IMR-90 (cell line): ENCODE results near the gene PFKL. TPM values are rescaled to one million over a fixed set of nuclear protein-coding genes. Genes with fewer than 3 reads are reported as not detected.

Experiments
- ATAC-seq: fragments of 200-7000 bp; cut with Tn5 transposase; 2 replicates; pipeline ENCODE4 v1.9.1; 2020; ENCODE audit warnings: low read depth, mild to moderate bottlenecking, moderate library complexity
- BruUV-seq: library from RNA; stranded (reverse); fragments of 400-500 nt; replicated peaks from 2 replicates; lab custom pipeline; 2021; lab: Mats Ljungman, UMichigan
- CTCF ChIA-PET: fragments of 300-600 bp; formaldehyde crosslinking; extraction: SDS; loops from one replicate; lab custom pipeline; 2021; ENCODE audit warnings: antibody characterized with exemption; lab: Yijun Ruan, JAX
- POLR2A ChIA-PET: fragments of 300-600 bp; sonication (Branson Sonifier 250); formaldehyde crosslinking; loops from one replicate; lab custom pipeline; 2022; ENCODE audit warnings: antibody characterized with exemption; ENCODE audit not compliant: unreplicated experiment; lab: Charles Lee
- DNase-seq: peaks from one replicate; pipeline ENCODE4 v3.0.0; 2013
- H2AFZ ChIP-seq: replicated peaks from 2 replicates; pipeline ENCODE3; 2013; ENCODE audit warnings: low read length, mild to moderate bottlenecking; ENCODE audit not compliant: poor library complexity
- H2AK5ac ChIP-seq: 2 replicates; pipeline ENCODE4 v1.6.1; 2013; ENCODE audit warnings: low read depth, low read length, inconsistent platforms
- H2AK9ac ChIP-seq: replicated peaks from 2 replicates; pipeline ENCODE3; 2013; ENCODE audit warnings: mild to moderate bottlenecking, low read depth, low read length, moderate library complexity; ENCODE audit not compliant: poor library complexity
- H2BK120ac ChIP-seq: 2 replicates; pipeline ENCODE4 v1.6.1; 2013; ENCODE audit warnings: low read depth, low read length, inconsistent platforms
- H2BK15ac ChIP-seq: 3 replicates; pipeline ENCODE4 v1.6.1; 2013; ENCODE audit warnings: low read depth, low read length, inconsistent platforms
- H2BK20ac ChIP-seq: 2 replicates; pipeline ENCODE4 v1.6.1; 2013; ENCODE audit warnings: low read depth, mild to moderate bottlenecking, inconsistent platforms, low read length, moderate library complexity
- H2BK5ac ChIP-seq: 2 replicates; pipeline ENCODE4 v1.6.1; 2013; ENCODE audit warnings: mild to moderate bottlenecking, low read depth, low read length, inconsistent platforms; ENCODE audit not compliant: poor library complexity, severe bottlenecking
- H3K14ac ChIP-seq: replicated peaks from 2 replicates; pipeline ENCODE4 v1.6.1; 2013; ENCODE audit warnings: low read depth, low read length, inconsistent platforms
- H3K18ac ChIP-seq: 2 replicates; pipeline ENCODE4 v1.6.1; 2013; ENCODE audit warnings: low read depth, low read length, control low read depth
- H3K23ac ChIP-seq: 2 replicates; pipeline ENCODE4 v1.6.1; 2013; ENCODE audit warnings: low read depth, low read length, inconsistent platforms
- H3K27ac ChIP-seq: 2 replicates; pipeline ENCODE4 v1.5.1; 2013; ENCODE audit warnings: mild to moderate bottlenecking, control low read depth, low read length; ENCODE audit not compliant: insufficient read depth
- H3K27me3 ChIP-seq: 2 replicates; pipeline ENCODE4 v1.6.1; 2013; ENCODE audit warnings: low read length; ENCODE audit not compliant: control insufficient read depth, insufficient read depth
- H3K36me3 ChIP-seq: 2 replicates; pipeline ENCODE4 v1.6.1; 2013; ENCODE audit warnings: low read length, mixed read lengths; ENCODE audit not compliant: control insufficient read depth, insufficient read depth
- H3K4ac ChIP-seq: 2 replicates; pipeline ENCODE4 v1.6.1; 2013; ENCODE audit warnings: low read depth, low read length, inconsistent platforms
- H3K4me1 ChIP-seq: 2 replicates; pipeline ENCODE4 v1.6.1; 2013; ENCODE audit warnings: low read length, mixed read lengths; ENCODE audit not compliant: control insufficient read depth, insufficient read depth
- H3K4me2 ChIP-seq: 2 replicates; pipeline ENCODE4 v1.6.1; 2013; ENCODE audit warnings: low read depth, mild to moderate bottlenecking, control low read depth, low read length, moderate library complexity
- H3K4me3 ChIP-seq: 2 replicates; pipeline ENCODE4 v1.5.1; 2013; ENCODE audit warnings: low read depth, mild to moderate bottlenecking, control low read depth, low read length, moderate library complexity; ENCODE audit not compliant: insufficient read depth
- H3K56ac ChIP-seq: 2 replicates; pipeline ENCODE4 v1.6.1; 2013; ENCODE audit warnings: low read length, inconsistent platforms; ENCODE audit not compliant: insufficient read depth; ENCODE audit errors: extremely low read depth
- H3K79me1 ChIP-seq, 2 experiments: 2 replicates each; pipeline ENCODE4 v1.6.1; 2013; ENCODE audit warnings: low read length in 2 of 2, inconsistent platforms in 1 of 2, low read depth in 1 of 2
- H3K9ac ChIP-seq: 2 replicates; pipeline ENCODE4 v1.6.1; 2013; ENCODE audit warnings: low read depth, low read length, control low read depth
- H3K9me1 ChIP-seq: 2 replicates; pipeline ENCODE4 v1.6.1; 2013; ENCODE audit warnings: low read length, inconsistent platforms; ENCODE audit not compliant: insufficient read depth
- H3K9me3 ChIP-seq: 2 replicates; pipeline ENCODE4 v1.6.1; 2013; ENCODE audit warnings: low read length; ENCODE audit not compliant: control insufficient read depth, insufficient read depth
- H4K20me1 ChIP-seq: 2 replicates; pipeline ENCODE4 v1.6.1; 2013; ENCODE audit warnings: low read length, inconsistent platforms; ENCODE audit not compliant: insufficient read depth
- H4K5ac ChIP-seq: 2 replicates; pipeline ENCODE4 v1.6.1; 2013; ENCODE audit warnings: mild to moderate bottlenecking, low read depth, low read length, control low read depth
- H4K8ac ChIP-seq, 2 experiments: 2 replicates each; pipeline ENCODE4 v1.6.1; 2013; ENCODE audit warnings: low read depth in 2 of 2, low read length in 2 of 2, control low read depth in 1 of 2, inconsistent platforms in 1 of 2
- H4K91ac ChIP-seq: 2 replicates; pipeline ENCODE4 v1.6.1; 2013; ENCODE audit warnings: low read depth, low read length, inconsistent platforms; ENCODE audit not compliant: insufficient read depth
- BHLHE40 ChIP-seq: fragments of 150-350 bp; IDR thresholded peaks from 2 replicates; pipeline ENCODE4 v1.6.1; 2016; ENCODE audit warnings: mild to moderate bottlenecking, low read depth, low read length
- CEBPB ChIP-seq: IDR thresholded peaks from 2 replicates; pipeline ENCODE4 v1.6.1; 2012; ENCODE audit warnings: low read depth, low read length, improper control_type of control experiment
- CHD1 ChIP-seq: IDR thresholded peaks from 2 replicates; pipeline ENCODE4 v1.6.1; 2012; ENCODE audit warnings: low read depth, low read length, improper control_type of control experiment
- CTCF ChIP-seq: conservative IDR thresholded peaks from 2 replicates; pipeline ENCODE4 v1.5.1; 2012; ENCODE audit warnings: mild to moderate bottlenecking, low read depth, low read length, improper control_type of control experiment
- ELK1 ChIP-seq: fragments of 150-350 bp; IDR thresholded peaks from 2 replicates; pipeline ENCODE4 v1.6.1; 2016; ENCODE audit warnings: low read depth, mild to moderate bottlenecking, low read length, moderate library complexity, borderline replicate concordance
- FOS ChIP-seq: fragments of 150-350 bp; IDR thresholded peaks from 2 replicates; pipeline ENCODE4 v1.6.1; 2016; ENCODE audit warnings: low read depth, low read length
- MAFK ChIP-seq: IDR thresholded peaks from 2 replicates; pipeline ENCODE4 v1.6.1; 2012; ENCODE audit warnings: low read depth, low read length, improper control_type of control experiment
- MXI1 ChIP-seq: IDR thresholded peaks from 2 replicates; pipeline ENCODE4 v1.6.1; 2012; ENCODE audit warnings: low read depth, mild to moderate bottlenecking, low read length, moderate library complexity, borderline replicate concordance
- NFE2L2 ChIP-seq: fragments of 150-350 bp; IDR thresholded peaks from 2 replicates; pipeline ENCODE4 v1.6.1; 2016; ENCODE audit warnings: low read depth, mild to moderate bottlenecking, low read length
- POLR2A ChIP-seq: IDR thresholded peaks from 2 replicates; pipeline ENCODE4 v1.6.1; 2012; ENCODE audit warnings: mild to moderate bottlenecking, low read depth, low read length
- RAD21 ChIP-seq: IDR thresholded peaks from 2 replicates; pipeline ENCODE4 v1.6.1; 2012; ENCODE audit warnings: low read length, improper control_type of control experiment
- RCOR1 ChIP-seq: IDR thresholded peaks from 2 replicates; pipeline ENCODE4 v1.6.1; 2012; ENCODE audit warnings: mild to moderate bottlenecking, low read length, improper control_type of control experiment; ENCODE audit not compliant: insufficient replicate concordance
- RFX5 ChIP-seq: IDR thresholded peaks from 2 replicates; pipeline ENCODE4 v1.8.0; 2012; ENCODE audit warnings: low read depth, mild to moderate bottlenecking, low read length, moderate library complexity
- SMC3 ChIP-seq: fragments of 150-350 bp; IDR thresholded peaks from 2 replicates; pipeline ENCODE4 v1.6.1; 2016; ENCODE audit warnings: low read depth, mild to moderate bottlenecking, antibody characterized with exemption, low read length, moderate library complexity
- USF2 ChIP-seq: fragments of 150-350 bp; IDR thresholded peaks from 2 replicates; pipeline ENCODE4 v1.6.1; 2017; ENCODE audit warnings: mild to moderate bottlenecking, antibody characterized with exemption, low read length, low read depth
- WGBS, 2 experiments: methylation state at CpG; one replicate each; pipeline versions ENCODE4 v1.1.5 to v1.1.7; 2013; ENCODE audit warnings: missing lambda C conversion rate in 2 of 2; ENCODE audit not compliant: insufficient read length in 1 of 2; ENCODE audit errors: extremely low coverage in 2 of 2; 5-methylcytosine and 5-hydroxymethylcytosine counted together
- dilution Hi-C: fragments of 300-500 bp; cut with HindIII; formaldehyde crosslinking; loops from one replicate; pipeline ENCODE4 v1.14.3; 2018; ENCODE audit warnings: low sequenced_read_pairs; ENCODE audit not compliant: unreplicated experiment
- in situ Hi-C: fragments of 300-500 bp; cut with MboI; formaldehyde crosslinking; loops from 3 replicates; pipeline ENCODE4 v1.14.3; 2019; ENCODE audit warnings: low sequenced_read_pairs, inconsistent platforms, mixed read lengths
- intact Hi-C: fragments of 100-400 bp; cut with micrococcal nuclease; formaldehyde crosslinking; loops from 2 replicates; pipeline ENCODE4 v1.10.0; 2022
- polyA plus RNA-seq, 3 experiments: library from polyadenylated mRNA; depleted of rRNA; stranded (reverse); fragments of >200 nt; gene quantifications; 2 replicates each; pipeline ENCODE4 v1.2.3, GENCODE V29; 2012; ENCODE audit warnings: low replicate concordance in 1 of 3
- total RNA-seq: library from RNA; depleted of rRNA; stranded (reverse); fragments of >200 nt; gene quantifications from 2 replicates; pipeline ENCODE4 v1.2.3, GENCODE V29; 2012

The PFKL gene
- total and polyA plus RNA-seq, 2 of the 4 experiments (the other 2 are of a cell fraction): 103 to 126 TPM

- H2BK15ac ChIP-seq: no peak overlapping the region
- DNase-seq (no peak), ATAC-seq (no peak)
- H3K18ac ChIP-seq: no peak overlapping the region
- no peak overlapping the region for H3K23ac ChIP-seq
- dilution Hi-C loops (no loop called here), intact Hi-C loops (no loop called here), in situ Hi-C loops (no loop called here)
- H3K9me1 ChIP-seq: no peaks in the 10 kb centered on the region
- H3K9me3 ChIP-seq: peaks cover 3% of the 10 kb centered on the region
- no peak overlapping the region for H2AFZ ChIP-seq
- H4K8ac ChIP-seq: no peak overlapping the region
- peak overlapping the region; percentile 13 for H2AK9ac ChIP-seq
- H3K14ac ChIP-seq: no peak overlapping the region
- no peak overlapping the region for H3K9ac ChIP-seq
- no peaks in the 10 kb centered on the region for H3K4me1 ChIP-seq
- no peak overlapping the region for H4K5ac ChIP-seq
- H4K20me1 ChIP-seq: no peaks in the 10 kb centered on the region
- H3K56ac ChIP-seq: no peak overlapping the region
- no peak overlapping the region for H3K4me2 ChIP-seq
- ChIA-PET POLR2A (no interaction called here), CTCF (no interaction called here)
- no peak overlapping the region for H2BK120ac ChIP-seq
- no peak overlapping the region for H3K4me3 ChIP-seq
- H4K91ac ChIP-seq: no peak overlapping the region
- H2AK5ac ChIP-seq: no peak overlapping the region
- 68% methylated on average over 7 of the region's 24 CpGs; no CpG with 5 or more reads in 1 of the 2 experiments for WGBS, 2 experiments
- no peaks in the 10 kb centered on the region for H3K79me1 ChIP-seq
- BruUV-seq: no TSS peak
- H2BK5ac ChIP-seq: no peak overlapping the region
- H3K27me3 ChIP-seq: peaks cover 33% of the 10 kb centered on the region
- H2BK20ac ChIP-seq: no peak overlapping the region
- no peak overlapping the region for H3K27ac ChIP-seq
- no peaks in the 10 kb centered on the region for H3K36me3 ChIP-seq
- no peak overlapping the region for H3K4ac ChIP-seq
- TF ChIP-seq POLR2A (no peak), MAFK (no peak), CHD1 (no peak), RFX5 (no peak), RAD21 (no peak), NFE2L2 (no peak), MXI1 (no peak), CEBPB (no peak), RCOR1 (no peak), SMC3 (no peak), CTCF (no peak), USF2 (no peak), FOS (no peak), BHLHE40 (no peak), ELK1 (no peak)
Observed at GRCh38 chr21:44354775-44355771, 55.2 kb downstream of the PFKL start.
